ENCODE data around the gene COL5A3. TPM values are rescaled to one million over a fixed set of nuclear protein-coding genes. Genes with fewer than 3 reads are reported as not detected.

COL5A3 gene
- total RNA-seq: 1 to 10 TPM; 3.4 to 9.6 TPM

GRCh38 chr19:10010247-10010691, at the start of gene COL5A3:
COL5A3 (minus strand) TSS chr19:10010504; CDS start chr19:10010385, 119 bp downstream.
- peaks cover 26% of the 10 kb centered on the region for H3K4me1 ChIP-seq
- TF ChIP-seq POLR2A (IDR thresholded peaks at IDR 0.05): peak in 1 of 3 donors; percentile 13
- TF ChIP-seq CTCF (IDR thresholded peaks at IDR 0.05): no peak
- H3K9me3 ChIP-seq: no peaks in the 10 kb centered on the region
- H3K36me3 ChIP-seq (replicated peaks in 1 of 2; ENCODE audit: insufficient read depth in 1 of 2, low read depth in 2 of 2): no peaks in the 10 kb centered on the region
- peak within 1 kb of the TSS in 1 of 4 donors; percentile 3 for H3K27ac ChIP-seq
- ATAC-seq: peak; percentile 15
- 0 to 1% methylated on average over 3 to 27 of the region's 38 CpGs for WGBS, 2 donors
- peaks cover 0 to 14% of the 10 kb centered on the region in 2 donors for H3K27me3 ChIP-seq
- intact Hi-C loops (cut with DNase I): no loop called here
- no peak within 1 kb of the TSS for H3K4me3 ChIP-seq
- DNase-seq: peak in 3 of 4 donors; percentile 18 to 30 (median 28)

GRCh38 chr19:10052602-10053360, 42.5 kb upstream of the COL5A3 start:
- TF ChIP-seq POLR2A (IDR thresholded peaks at IDR 0.05) (no peak), CTCF (IDR thresholded peaks at IDR 0.05) (no peak)
- WGBS, 2 donors: 32 to 43% methylated on average over 10 to 21 of the region's 21 CpGs
- H3K27me3 ChIP-seq: no peaks in the 10 kb centered on the region
- no peaks in the 10 kb centered on the region for H3K9me3 ChIP-seq
- peak overlapping the region in 3 of 4 donors; percentile 53 to 78 (median 77) for H3K27ac ChIP-seq
- H3K36me3 ChIP-seq (replicated peaks in 1 of 2; ENCODE audit: insufficient read depth in 1 of 2, low read depth in 2 of 2): no peaks in the 10 kb centered on the region
- ATAC-seq (peak; percentile 90), DNase-seq (peak; percentile 64 to 72 (median 68))
- H3K4me3 ChIP-seq: no peak overlapping the region
- peaks cover 16% of the 10 kb centered on the region for H3K4me1 ChIP-seq
- intact Hi-C loops (cut with DNase I): no loop called here

- no peaks in the 10 kb centered on the region for H3K9me3 ChIP-seq
- 37% methylated on average over 2 of the region's 2 CpGs; no CpG with 5 or more reads in 1 of the 2 donors for WGBS, 2 donors
- no peaks in the 10 kb centered on the region for H3K27me3 ChIP-seq
- DNase-seq (no peak), ATAC-seq (no peak)
- no peak for TF ChIP-seq POLR2A (IDR thresholded peaks at IDR 0.05)
- no peak for TF ChIP-seq CTCF (IDR thresholded peaks at IDR 0.05)
- peaks cover 16% of the 10 kb centered on the region for H3K4me1 ChIP-seq
- H3K27ac ChIP-seq: no peak overlapping the region
- H3K36me3 ChIP-seq (replicated peaks in 1 of 2; ENCODE audit: insufficient read depth in 1 of 2, low read depth in 2 of 2): no peaks in the 10 kb centered on the region
- no peak overlapping the region for H3K4me3 ChIP-seq
- intact Hi-C loops (cut with DNase I): no loop called here
These were observed 39.3 kb upstream of the COL5A3 start for GRCh38 chr19:10049626-10050025.

GRCh38 chr19:10045371-10045770, 35.1 kb upstream of the COL5A3 start:
- 24 to 83% methylated on average over 1 of the region's 1 CpG for WGBS, 2 donors
- Histone ChIP-seq H3K9me3 (peaks cover 0 to 11% (median 0%) of the 10 kb centered on the region in 3 donors), H3K4me1 (no peaks in the 10 kb centered on the region), H3K36me3 (replicated peaks in 1 of 2; ENCODE audit: insufficient read depth in 1 of 2, low read depth in 2 of 2) (no peaks in the 10 kb centered on the region), H3K4me3 (no peak overlapping the region), H3K27ac (no peak overlapping the region), H3K27me3 (no peaks in the 10 kb centered on the region)
- DNase-seq: no peak
- intact Hi-C loops (cut with DNase I): no loop called here
- ATAC-seq: no peak
- TF ChIP-seq POLR2A (IDR thresholded peaks at IDR 0.05) (no peak), CTCF (IDR thresholded peaks at IDR 0.05) (no peak)

Data from body of pancreas (tissue), 4 donors.